ENCODE data around the gene PAPPA.

PAPPA gene

GRCh38 chr9:116151966-116152381, 1.6 kb upstream of the PAPPA start:
- DNase-seq (ENCODE audit: low spot score): no peak

DNA sequence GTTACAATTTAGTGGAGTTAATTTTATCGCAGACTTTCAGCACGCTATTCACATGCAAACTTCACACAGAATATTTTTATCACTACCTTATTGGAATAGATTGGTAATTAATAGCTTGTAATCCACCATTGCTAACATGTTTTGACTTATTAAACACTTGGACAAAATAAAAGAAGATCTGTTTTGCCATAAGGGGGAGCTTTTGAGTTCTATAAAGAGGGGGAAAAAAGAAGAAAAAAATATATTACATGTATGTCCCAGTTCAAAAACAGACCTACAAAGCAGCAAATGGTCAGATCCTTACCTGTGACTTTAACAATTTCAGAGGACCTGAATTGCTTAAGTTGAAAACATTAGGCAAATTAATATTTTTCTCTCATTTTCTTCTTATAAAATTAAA, 1.2 kb upstream of the PAPPA start:
- DNase-seq (ENCODE audit: low spot score): no peak

DNA sequence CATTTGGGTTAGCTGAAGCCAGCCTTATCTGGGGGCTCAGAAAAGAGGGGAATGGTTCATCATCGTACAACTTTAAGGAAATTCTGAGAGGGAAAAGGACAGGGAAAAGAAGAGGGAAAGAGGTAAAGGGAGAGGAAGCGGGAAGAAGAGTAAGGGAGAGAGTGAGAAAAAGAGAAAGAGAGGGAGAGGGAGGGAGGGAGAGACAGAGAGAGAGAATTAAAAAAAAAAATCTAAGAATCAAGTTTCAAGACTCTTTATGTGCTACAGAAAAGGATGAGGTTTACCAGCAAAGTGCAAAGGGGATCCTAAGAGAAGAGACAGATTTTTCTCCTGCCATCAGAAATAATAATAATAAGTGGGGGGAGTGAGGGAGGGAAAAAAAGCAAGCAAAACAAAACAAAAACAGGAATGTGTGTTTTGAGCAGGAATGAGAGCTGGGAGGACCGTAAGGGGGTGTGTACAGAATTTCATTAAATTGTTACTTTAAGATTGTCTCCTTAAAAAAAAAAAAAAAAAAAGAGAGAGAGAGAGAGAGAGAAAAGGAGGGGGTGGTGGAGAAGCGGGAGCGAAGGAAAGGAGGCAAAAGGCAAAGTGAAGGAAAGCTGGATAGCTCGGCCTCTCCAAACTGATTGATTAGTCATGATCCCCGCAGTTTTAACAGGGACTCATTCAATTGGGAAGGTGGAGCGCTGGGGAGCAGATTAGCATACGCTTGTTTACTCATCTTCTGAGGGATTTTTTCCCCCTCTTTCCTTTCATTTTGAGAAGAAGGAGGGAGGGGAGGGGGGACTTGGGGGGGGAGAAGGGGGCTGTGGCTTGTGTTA, 438 bp upstream of the PAPPA start:
- DNase-seq (ENCODE audit: low spot score): no peak

- DNase-seq (ENCODE audit: low spot score): no peak
Measured at GRCh38 chr9:116154334-116154975, 864 bp downstream of the PAPPA start.

- no peak for DNase-seq (ENCODE audit: low spot score)
Measured at GRCh38 chr9:116154976-116155697, 1.5 kb downstream of the PAPPA start.

- no peak for DNase-seq (ENCODE audit: low spot score)
Measured at GRCh38 chr9:116155698-116156039, 2.1 kb downstream of the PAPPA start.

DNA sequence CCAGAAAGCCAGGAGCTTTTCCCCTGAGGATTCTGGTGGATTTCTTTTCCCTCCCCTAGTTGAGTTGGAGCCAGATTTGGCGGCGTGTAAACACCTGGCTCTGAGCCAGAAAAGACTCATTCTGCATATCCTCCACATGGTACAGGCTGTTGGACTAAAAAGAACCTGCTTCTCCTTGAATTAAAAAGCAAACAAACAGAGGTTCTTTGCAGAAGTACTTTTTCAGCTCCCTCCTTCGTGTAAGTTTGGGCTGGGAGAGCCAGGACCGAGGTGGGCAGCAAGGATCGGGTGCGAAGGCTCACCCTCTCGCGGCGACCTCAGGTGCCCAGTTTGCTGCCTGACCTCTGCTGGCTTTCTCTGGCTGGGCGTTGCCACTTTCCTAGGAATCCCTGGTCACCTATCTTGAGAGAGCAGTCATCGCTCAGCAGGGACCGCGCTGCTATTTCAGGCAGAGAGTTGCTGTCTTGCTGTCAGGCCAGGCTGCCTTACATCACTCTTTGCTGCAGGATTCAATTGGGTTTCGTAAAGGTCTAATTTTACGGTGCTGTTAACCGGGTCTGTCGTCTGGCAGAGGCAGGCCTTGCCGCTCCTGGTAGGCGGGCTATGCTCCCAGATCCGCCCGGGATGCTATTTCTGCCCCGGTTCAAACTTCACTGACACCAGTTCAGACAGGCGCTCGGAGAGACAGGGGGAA, 3.2 kb downstream of the PAPPA start:
- DNase-seq (ENCODE audit: low spot score): peak; percentile 16

DNA sequence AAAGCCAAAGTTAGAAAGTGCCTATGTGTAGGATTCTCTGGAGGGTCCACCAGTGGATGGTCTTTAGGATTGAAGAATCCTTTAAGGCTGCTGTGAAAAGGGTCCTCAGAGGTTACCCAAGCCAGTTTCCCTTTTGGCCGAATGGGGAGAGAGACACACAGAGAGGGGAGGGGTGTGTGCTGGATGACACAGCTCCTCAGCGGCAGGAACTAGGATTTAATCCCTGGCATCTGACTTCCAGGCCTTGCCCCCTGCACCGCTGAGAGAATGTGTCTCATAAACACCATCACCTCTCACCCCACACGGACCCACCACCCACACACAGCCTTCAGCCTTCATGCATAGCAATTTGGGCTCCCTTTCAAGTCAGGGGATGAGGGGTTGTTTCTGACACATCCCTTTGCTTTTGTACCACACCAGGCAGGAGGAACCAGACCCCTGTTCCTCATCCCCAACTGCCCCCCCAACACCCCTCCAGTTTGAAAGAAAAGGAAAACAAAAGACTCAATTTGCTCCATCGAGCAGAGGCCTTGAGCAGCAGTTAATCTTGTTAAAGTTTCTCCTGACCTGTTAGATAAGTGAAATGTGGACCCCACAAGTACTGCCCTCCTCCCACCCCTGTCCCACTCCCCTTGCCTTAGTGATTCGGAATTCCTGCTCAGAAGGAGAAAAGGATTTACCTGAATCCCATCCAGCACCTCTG, 4.0 kb downstream of the PAPPA start:
- no peak for DNase-seq (ENCODE audit: low spot score)

DNA sequence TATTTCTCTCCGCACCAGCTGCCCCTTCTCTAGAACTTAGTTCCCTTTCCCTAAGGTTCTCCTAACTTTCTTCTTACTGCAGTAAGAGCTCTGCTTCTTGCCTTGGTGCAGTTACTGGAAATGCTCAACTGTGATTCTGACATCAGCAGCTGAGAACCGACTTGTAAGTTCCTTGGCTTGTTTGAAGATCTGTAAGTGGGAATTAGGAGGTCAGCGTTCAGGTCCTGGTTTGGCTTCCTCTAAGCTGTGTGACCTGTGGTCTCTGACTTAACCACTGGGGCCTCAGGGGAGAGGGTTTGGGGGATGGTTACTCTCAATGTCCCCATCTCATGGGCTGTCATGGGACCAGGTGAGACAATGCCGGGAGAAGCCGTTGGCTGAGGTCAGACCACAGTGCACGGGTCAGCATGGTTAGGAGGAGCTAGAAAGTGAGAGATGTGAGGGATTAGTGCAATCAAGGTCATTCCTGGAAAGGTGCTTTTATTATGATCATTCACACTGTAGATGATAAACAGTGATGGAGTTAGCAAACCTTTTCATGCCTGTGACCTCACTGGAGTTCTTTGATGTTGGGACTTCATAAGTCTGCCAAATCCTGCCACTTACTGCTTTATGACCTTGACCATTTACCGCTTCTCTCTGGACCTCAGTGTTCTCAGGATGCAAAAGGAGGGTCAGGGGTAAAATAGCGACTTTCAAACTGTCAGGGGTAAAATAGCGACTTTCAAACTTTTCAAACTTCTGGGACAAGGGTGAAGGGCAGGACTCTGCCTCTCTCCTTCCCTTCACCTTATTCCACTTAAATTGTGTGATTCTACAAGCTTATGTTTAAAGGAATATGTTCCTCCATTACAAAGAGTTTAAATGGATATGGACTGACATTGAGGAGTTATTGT, 7.3 kb downstream of the PAPPA start:
- no peak for DNase-seq (ENCODE audit: low spot score)

DNA sequence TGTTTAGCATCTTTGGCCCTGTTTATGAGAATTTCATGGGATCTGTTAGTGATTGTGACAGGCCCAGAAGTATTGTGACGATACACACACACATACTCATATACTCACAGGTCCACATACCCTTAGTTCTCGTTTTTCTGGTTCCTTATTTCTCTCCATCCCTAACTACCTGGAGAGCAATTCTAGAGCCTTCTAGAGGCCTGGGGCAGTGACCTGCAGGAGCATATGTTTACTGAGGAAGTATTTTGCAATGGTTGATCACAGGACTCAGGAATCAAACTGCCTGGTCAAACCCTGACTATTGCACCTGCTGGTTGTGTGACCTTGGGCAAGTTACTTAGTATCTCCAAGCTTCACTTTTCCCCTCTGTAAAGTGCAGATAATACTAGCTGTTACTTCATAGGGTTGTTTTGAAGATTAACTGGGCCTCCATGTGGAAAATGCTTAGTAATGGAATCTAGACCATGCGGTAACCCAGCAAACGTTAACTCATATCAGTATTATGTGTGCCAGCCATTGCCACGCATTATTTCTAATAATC, 8.7 kb downstream of the PAPPA start:
- DNase-seq (ENCODE audit: low spot score): no peak

DNA sequence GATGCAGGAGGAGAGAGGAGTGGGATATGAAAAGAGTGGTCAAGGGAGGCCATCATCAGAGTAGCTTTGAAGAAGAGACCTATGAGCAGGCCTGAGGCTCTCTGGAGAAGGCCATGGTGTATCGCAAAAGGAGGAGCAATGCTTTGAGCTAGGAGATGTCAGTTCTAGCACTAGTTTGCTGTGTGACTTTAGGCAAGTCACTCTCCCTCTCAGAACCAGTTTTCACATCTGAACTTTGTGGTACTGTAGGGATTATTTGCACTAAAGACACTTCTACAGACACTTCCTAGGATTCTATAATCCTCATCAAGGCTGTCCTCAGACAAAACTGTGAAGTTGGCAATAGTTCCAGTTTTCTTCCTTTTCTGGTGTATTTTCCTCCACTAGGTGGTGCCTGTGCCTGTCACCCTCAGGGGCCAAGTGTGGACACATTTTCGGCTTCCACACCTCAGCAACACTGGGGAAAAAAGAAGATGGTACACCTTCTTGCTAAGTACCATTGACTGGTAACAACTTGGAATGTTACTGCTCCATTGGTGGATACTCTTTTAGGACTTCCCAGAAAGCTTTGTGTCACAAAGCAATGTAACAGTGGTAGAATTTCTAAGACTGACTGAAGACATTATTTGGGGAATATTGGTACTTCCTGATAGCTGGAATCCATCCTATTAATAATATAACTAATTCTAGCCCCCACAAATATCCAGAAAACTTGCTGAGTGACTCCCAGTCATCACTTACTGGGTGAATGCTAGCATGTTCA, 9.9 kb downstream of the PAPPA start:
- DNase-seq (ENCODE audit: low spot score): no peak

- DNase-seq (ENCODE audit: low spot score): no peak
Measured at GRCh38 chr9:116165912-116166311, 12.3 kb downstream of the PAPPA start.

- DNase-seq (ENCODE audit: low spot score): no peak
Measured at GRCh38 chr9:116166713-116167112, 13.1 kb downstream of the PAPPA start.

DNA sequence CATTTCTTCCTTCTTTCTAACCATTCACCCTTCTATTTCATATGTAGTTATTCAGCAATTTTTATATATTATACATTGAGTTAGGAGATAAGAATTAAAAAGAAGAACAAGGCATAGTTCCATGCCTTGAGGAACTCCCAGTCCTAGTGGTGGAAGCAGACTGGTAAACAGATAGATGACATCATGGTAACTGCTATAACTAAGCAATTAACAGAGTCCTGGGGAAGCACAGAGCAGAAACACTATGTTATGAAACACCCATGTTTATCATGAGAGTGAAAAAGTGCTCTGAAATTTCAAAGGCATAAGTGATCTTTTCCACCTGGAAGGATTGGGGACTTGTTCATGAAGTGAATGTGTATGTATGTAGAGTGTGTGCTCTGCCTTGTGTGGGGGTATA, 14.6 kb downstream of the PAPPA start:
- DNase-seq (ENCODE audit: low spot score): no peak

GRCh38 chr9:116172216-116172615, 18.6 kb downstream of the PAPPA start:
- DNase-seq (ENCODE audit: low spot score): no peak

DNA sequence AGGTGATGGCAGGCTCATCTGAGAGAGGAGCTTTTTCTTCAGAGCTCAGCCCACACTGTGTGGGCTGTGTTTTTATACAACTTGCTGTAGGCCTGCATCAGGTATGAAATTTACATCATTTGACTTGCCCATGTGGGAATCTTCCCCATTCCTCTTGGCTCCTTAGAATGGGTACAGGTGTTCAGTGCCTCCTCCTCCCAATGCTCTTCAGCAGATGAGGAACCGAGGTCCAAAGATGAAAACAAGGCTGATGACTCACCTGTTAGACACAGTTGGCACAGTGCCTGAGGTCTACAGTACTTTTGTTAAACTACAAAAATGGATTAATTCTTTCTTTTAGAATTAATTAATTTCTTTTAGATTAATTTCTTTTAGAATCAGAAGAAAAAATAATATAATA, 20.8 kb downstream of the PAPPA start:
- DNase-seq (ENCODE audit: low spot score): no peak

DNA sequence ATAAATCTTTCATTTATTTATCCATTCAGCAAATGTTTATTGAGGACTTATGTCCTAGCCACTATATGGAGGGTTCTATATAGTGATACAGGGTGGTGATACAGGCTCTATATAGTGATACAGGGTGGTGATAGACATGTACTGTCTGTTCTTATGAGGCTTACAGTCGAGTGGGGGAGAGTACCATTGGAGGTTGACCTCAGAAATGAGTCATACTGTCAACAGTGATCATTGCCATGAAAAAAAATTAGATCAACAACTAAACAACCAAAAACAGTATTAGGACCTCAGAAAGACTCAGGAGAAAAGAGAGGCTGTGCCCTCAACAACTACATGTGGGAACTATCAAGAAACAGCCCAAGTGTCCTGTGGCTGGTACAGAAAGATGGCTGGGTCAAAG, 22.0 kb downstream of the PAPPA start:
- DNase-seq (ENCODE audit: low spot score): no peak

- no peak for DNase-seq (ENCODE audit: low spot score)
Measured at GRCh38 chr9:116178481-116179211, 25.1 kb downstream of the PAPPA start.

DNA sequence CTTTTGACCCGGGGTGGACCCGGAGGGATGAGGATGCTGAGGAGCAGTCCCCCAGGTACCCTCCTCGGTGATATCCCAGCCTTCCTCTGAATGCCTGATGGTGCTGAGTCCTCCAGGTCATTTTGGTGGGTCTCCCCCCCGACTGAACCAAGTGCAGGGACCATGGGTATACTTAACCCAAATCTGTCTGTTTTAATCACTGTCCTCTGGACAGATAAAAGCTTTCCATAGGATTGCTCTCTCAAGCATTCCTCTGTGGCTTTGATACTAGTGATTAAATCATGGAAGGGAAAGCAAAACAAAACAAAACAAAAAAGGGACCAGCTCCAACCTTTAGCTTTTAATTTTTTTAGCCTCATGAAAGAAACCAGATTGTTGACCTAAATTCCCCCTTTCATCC, 26.0 kb downstream of the PAPPA start:
- no peak for DNase-seq (ENCODE audit: low spot score)

All from Ammon's horn (tissue), 1 donor.